NCI-H748 (cell line): ENCODE measurements around the gene THAP7.
"Not testable (repeated sequence)": the region's sequence is repeated elsewhere in the genome, so short reads cannot be mapped to it uniquely, and the experiment has no call there.

Source experiments
- DNase-seq: peaks from one replicate; lab custom pipeline; 2025; ENCODE audit not compliant: unreplicated experiment; lab: John Stamatoyannopoulos, UW

Gene THAP7

GRCh38 chr22:20979940-20980453, 21.9 kb downstream of the THAP7 start:
- no peak for DNase-seq

DNA sequence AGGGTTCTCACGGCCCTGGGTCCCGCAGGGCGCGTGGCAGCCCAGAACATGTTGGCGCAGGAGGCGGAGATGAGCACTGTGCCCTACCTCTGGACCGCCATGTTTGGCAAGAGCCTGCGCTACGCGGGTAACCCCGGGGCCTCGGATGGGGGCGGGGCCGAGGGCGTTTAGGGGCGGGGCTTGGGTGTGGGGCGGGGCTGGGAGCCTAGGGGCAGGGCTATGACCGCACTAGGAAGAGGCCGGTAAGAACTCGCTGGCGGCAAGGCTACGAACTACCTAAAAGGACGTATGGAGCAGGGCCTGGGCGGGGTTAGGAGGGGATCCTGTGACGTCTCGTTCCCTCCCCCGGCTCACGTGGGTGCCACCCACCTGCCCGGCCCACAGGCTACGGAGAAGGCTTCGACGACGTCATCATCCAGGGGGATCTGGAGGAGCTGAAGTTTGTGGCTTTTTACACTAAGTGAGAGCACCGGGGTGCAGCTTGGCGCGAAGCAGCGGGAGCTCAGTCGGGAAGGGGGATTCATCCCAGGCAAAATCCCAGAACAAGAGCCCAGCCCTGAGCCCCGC, 22.6 kb downstream of the THAP7 start:
- DNase-seq, result peak; percentile 77

DNA sequence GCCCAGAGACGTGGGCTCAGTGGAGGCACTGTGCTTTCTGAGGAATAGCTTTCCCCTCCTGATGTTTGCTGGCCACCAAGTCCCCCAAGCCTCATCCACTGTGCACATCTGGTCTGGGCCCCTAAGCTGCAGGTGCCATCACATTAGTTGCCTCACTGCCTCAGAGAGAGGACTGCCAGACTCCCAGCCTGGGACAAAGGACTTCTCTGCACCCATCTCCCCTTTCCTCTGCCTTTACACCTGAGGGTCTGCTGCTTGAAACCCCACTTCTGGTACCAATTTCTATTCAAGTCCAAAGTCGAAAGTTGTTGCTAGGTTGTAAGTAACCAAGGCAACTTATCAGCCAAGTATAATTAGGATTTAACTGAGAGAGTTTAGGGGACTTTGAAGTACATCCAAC, 23.5 kb downstream of the THAP7 start:
- no peak for DNase-seq

GRCh38 chr22:20977516-20978170, 24.3 kb downstream of the THAP7 start:
- DNase-seq, result no peak

- DNase-seq, result no peak
These were observed 24.9 kb downstream of the THAP7 start for GRCh38 chr22:20977019-20977418.

DNA sequence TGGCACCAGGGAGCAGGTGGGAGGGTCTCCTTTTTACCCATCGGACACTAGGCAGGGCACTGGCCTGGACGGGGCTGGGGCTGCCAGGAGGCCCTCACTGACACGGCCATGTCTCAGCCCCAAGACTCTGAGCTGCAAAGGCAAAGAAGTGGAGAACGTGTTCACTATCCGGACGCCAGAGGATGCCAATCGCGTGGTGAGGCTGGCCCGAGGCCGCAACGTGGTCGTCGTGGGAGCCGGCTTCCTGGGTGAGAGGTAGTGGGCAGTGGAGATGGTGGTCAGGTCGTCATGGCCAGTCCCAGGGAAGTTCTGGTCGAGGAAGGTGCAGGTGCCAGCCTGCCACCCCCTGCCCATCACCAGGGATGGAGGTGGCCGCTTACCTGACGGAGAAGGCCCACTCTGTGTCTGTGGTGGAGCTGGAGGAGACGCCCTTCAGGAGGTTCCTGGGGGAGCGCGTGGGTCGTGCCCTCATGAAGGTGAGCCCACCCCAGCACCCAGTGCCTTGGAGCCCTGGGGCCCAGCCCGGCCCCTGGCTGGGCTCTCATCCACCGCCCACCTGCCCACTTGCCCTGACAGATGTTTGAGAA, 25.5 kb downstream of the THAP7 start:
- DNase-seq, result no peak

DNA sequence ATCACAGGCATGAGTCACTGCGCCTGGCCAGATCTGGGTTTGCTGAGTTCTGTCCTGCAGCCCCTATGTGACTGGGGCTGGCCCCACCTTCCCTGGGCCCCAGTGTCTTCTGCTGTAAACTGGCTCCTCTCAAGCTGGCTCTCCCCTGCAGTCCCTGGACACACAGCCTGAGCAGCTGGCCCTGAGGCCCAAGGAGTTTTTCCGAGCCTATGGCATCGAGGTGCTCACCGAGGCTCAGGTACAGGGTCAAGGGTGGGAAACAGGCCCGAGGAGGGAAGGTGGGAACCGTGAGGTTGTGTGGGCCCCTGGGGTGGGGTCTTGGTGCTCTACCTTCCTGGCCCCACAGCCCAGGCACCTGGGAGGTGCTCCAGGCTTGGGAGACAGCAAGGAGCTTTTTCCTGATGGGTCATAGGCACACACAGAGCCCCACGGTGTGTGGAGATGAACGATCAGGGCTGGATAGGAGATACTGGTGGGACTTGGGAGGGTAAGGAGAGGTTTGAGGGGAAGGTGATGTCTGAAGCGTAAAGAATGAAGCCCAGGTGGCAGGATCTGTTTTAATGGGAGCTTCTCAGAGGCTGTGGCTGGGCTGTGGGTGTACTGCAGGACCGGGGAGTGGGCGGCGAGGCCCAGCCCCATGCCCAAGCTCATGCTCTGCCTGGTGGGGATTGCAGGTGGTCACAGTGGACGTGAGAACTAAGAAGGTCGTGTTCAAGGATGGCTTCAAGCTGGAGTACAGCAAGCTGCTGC, 26.2 kb downstream of the THAP7 start:
- no peak for DNase-seq

DNA sequence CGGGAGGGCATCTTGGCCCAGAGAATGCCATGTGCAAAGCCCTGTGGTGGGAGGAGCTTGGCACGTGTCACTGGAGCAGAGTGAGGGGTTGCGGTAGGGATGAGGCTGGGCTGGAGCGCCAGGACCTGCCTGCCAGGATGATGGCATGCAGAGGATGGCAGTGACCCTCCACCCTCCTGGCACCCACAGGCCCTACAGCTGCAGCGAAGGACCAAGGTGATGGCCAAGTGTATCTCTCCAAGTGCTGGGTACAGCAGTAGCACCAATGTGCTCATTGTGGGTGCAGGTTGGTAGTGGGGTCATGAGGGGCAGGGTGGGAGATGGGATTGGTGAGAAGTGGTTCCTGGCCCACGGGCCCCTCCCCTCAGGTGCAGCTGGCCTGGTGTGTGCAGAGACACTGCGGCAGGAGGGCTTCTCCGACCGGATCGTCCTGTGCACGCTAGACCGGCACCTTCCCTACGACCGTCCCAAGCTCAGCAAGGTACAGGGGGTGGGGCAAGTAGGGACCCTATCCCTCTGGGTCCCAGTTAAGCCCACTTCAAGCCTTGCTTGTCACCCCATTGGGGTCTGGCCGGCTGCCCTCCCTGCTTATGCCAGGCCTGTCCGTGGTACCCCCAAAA, 27.5 kb downstream of the THAP7 start:
- DNase-seq, result no peak

DNA sequence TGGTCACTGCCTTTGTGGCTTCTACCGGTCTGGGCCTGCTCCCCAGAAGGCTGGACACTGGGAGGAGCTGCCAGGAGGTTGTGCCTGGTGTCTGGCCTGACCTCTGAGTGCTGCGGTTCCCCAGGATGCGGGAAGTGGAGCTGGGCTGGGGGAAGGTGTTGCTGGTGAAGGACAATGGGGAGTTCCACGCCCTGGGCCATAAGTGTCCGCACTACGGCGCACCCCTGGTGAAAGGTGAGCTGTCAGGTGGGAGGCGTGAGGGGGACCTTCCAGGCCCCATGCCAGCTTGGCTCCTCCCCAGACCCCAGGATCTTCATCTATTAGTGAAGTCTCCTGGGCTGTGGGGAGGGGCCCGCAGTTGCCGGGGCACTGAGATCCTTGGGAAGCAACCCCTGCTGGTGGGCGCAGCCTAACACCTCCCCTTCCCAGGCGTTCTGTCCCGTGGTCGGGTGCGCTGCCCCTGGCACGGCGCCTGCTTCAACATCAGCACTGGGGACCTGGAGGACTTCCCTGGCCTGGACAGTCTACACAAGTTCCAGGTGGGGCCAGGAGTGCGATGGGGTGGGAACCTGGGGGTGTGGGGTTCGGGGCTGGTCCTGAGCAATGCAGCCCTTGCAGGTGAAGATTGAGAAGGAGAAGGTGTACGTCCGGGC, 28.2 kb downstream of the THAP7 start:
- no peak for DNase-seq

DNA sequence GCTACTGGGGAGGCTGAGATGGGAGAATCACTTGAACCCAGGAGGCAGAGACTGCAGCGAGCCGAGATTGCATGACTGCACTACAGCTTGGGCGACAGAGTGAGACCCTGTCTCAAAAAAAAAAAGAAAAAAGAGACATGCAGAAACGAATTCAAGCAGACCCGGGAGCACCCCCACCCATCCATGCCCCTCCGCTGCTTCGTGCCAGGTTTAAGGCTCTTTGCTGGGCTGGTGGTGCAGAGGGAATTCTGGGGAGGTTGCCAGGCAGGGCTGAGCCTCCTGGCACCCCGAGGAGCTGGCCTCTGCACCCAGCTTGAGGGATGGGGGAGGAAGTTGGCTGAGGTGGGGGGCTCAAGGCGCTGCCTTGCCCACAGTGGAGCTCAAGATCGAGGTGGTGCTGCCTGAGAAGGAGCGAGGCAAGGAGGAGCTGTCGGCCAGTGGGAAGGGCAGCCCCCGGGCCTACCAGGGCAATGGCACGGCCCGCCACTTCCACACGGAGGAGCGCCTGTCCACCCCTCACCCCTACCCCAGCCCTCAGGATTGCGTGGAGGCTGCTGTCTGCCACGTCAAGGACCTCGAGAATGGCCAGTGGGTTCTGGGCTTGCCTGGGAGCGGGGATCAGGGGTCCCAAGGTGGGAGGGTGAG, 28.9 kb downstream of the THAP7 start:
- DNase-seq, result no peak

DNA sequence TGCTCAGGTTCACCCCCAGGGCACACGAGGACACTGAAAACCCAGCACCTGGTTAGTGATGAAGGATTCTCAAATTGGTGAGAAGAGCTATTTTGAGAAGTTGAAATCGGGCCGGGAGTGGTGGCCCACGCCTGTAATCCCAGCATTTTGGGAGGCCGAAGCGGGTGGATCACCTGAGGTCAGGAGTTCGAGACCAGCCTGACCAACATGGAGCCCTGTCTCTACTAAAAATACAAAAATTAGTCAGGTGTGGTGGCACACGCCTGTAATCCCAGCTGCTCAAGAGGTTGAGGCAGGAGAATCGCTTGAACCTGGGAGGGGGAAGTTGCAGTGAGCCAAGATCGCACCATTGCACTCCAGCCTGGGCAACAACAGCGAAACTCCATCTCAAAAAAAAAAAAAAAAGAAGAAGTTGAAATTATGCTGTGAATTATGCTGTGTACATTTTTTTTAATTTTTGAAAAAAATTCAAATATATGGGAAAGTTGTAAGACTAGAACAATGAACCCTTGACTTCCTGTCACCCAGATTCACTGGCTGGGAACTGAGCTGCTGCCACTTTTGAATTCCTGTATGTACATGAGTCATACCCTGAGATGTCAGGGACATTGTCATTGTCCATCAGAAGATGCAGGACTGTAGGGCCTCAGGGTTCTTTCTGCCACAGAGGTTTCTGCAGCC, 29.8 kb downstream of the THAP7 start:
- DNase-seq, result not testable (repeated sequence)

- no peak for DNase-seq
These were observed 30.8 kb downstream of the THAP7 start for GRCh38 chr22:20970939-20971657.

- no peak for DNase-seq
These were observed 33.5 kb downstream of the THAP7 start for GRCh38 chr22:20968281-20968977.

DNA sequence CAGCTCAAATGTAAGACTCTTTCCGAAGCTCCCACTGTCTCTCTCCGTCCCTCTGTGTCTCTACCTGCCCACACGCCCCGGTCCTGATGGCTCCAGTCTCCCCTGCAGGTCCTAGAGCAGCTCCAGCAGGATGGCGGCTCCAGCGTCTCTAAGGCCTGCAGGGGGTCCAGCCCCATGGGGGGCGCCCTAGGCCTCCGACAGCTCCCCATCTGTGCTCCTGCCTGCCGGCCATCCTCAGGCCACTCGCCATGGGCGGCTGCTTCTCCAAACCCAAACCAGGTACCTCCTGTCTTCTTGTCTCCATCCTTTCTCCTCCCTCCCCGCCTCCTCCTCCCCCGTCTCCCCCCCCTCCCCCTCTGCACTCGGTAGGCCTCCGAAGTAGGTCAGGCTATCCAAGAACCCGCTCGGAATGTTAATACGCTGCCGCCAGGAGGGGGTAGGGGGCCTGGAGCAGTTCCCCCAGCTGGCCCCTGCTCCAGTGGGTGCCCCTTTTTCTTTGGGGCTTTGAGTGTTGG, 34.2 kb downstream of the THAP7 start:
- DNase-seq, result no peak

DNA sequence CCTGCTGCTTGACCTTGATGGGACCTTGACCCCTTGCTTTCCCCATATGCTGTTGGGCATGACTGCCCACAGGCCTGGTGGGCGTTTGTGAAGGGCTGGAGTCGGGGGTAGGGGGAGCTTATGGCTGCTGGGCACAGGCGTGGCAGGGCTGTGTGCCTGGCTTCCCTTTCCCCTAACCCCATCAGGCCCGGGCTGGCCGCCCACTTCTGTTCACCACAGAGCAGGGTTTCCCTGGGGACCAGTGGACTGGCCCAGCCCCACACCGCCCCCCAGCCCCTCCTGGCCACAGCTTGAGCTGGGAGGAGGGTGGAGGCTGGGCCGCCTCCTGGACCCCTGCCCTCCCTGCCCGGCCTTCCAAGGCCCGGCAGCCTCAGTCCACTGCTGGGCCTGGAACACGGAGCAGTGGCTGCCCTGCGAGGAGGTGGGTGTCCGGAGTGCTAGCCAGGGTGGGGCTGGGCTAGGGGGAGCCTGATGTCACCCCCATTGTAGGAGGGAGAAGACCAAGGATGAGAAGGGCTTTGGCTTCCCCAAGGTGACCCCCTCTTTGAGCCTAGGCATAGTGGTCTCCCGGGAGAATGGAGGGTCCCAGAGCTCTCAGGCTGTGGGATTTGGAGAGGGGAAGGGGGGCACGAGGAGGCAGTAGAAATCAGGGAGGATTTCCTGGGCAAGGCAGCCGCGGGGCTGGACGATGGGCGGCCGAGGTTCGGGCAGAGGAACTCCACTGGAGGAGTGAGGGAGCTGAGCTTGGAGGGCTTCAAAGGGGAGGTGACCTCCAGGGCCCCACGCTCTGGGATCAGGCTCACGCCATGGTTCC, 34.8 kb downstream of the THAP7 start, which contains the start of gene AIFM3:
AIFM3 (plus strand) TSS at position 373 of the 814 bp plus-strand sequence. CDS start 690 bp downstream, outside the sequence.
- DNase-seq, result no peak

GRCh38 chr22:20965888-20966855, 35.7 kb downstream of the THAP7 start:
- DNase-seq, result no peak
